Peyer's patch (tissue), 4 donors: Measurements from ENCODE around the gene RALGDS. TPM values are rescaled to one million over a fixed set of nuclear protein-coding genes. Genes with fewer than 3 reads are reported as not detected.

Experiments used
- DNase-seq, 3 donors: peaks; one replicate each; pipeline ENCODE4 v3.0.0-alpha.2; 2017 to 2019
- H3K27ac ChIP-seq, 4 donors: fragments of 200-600 bp; sonication (generic); one replicate each; pipeline ENCODE4 v1.5.1; 2016 to 2019
- H3K27me3 ChIP-seq, 2 donors: fragments of 200-600 bp; sonication (generic); one replicate each; pipeline ENCODE4 v1.5.1; 2019
- H3K36me3 ChIP-seq, 3 donors: fragments of 200-600 bp; sonication (generic); one replicate each; pipeline ENCODE4 v1.5.1; 2016 to 2019
- H3K4me1 ChIP-seq, 4 donors: fragments of 200-600 bp; sonication (generic); one replicate each; pipeline ENCODE4 v1.5.1; 2016 to 2019
- H3K4me3 ChIP-seq, 4 donors: fragments of 200-600 bp; sonication (generic); 1 replicate in 3 of 4; 2 replicates in 1 of 4; pipeline ENCODE4 v1.5.1; 2016 to 2019; ENCODE audit warnings: mild to moderate bottlenecking in 1 of 4
- H3K9me3 ChIP-seq, 4 donors: fragments of 200-600 bp; sonication (generic); one replicate each; pipeline ENCODE4 v1.5.1; 2016 to 2019; ENCODE audit warnings: mild to moderate bottlenecking in 1 of 4
- CTCF ChIP-seq, 6 experiments: fragments of 450-650 bp in 4 of 6; fragments of 200-600 bp in 2 of 6; sonication (generic) in 1 of 6; IDR thresholded peaks; one replicate each; pipeline ENCODE4 v1.5.1; 2017 to 2019; ENCODE audit warnings: antibody characterized with exemption in 6 of 6, mild to moderate bottlenecking in 3 of 6, moderate library complexity in 1 of 6
- POLR2A ChIP-seq, 2 donors: fragments of 450-650 bp; IDR thresholded peaks; one replicate each; pipeline ENCODE4 v1.5.1; 2017; ENCODE audit warnings: antibody characterized with exemption in 2 of 2, mild to moderate bottlenecking in 2 of 2, moderate library complexity in 2 of 2
- total RNA-seq, 4 donors: library from RNA; depleted of rRNA; stranded (reverse); fragments of >200 nt; gene quantifications; one replicate each; pipeline ENCODE4 v1.1.0, GENCODE V29; 2016

The RALGDS gene
- total RNA-seq, 4 donors from 2014 or later: 53.1 to 237 (median 139) TPM

- TF ChIP-seq POLR2A (IDR thresholded peaks at IDR 0.05) (no peak), CTCF (IDR thresholded peaks at IDR 0.05) (peak in 1 of 6 experiments; percentile 8)
- H3K4me1 ChIP-seq: peaks cover 0 to 39% (median 0%) of the 10 kb centered on the region in 4 donors
- DNase-seq: no peak
- H3K27ac ChIP-seq: peak overlapping the region in 1 of 4 donors; percentile 19
- H3K4me3 ChIP-seq: no peak overlapping the region
- H3K36me3 ChIP-seq: peaks cover 0 to 21% (median 0%) of the 10 kb centered on the region in 3 donors
- H3K27me3 ChIP-seq: no peaks in the 10 kb centered on the region
- no peaks in the 10 kb centered on the region for H3K9me3 ChIP-seq
Measured at GRCh38 chr9:133060417-133060841, 60.6 kb downstream of the RALGDS start.

- H3K27me3 ChIP-seq: no peaks in the 10 kb centered on the region
- no peak for DNase-seq
- no peak for TF ChIP-seq POLR2A (IDR thresholded peaks at IDR 0.05)
- no peak for TF ChIP-seq CTCF (IDR thresholded peaks at IDR 0.05)
- H3K4me1 ChIP-seq: peaks cover 0 to 39% (median 0%) of the 10 kb centered on the region in 4 donors
- H3K4me3 ChIP-seq: no peak overlapping the region
- no peak overlapping the region for H3K27ac ChIP-seq
- peaks cover 0 to 30% (median 0%) of the 10 kb centered on the region in 3 donors for H3K36me3 ChIP-seq
- no peaks in the 10 kb centered on the region for H3K9me3 ChIP-seq
Measured at GRCh38 chr9:133059623-133060022, 61.4 kb downstream of the RALGDS start.

DNA sequence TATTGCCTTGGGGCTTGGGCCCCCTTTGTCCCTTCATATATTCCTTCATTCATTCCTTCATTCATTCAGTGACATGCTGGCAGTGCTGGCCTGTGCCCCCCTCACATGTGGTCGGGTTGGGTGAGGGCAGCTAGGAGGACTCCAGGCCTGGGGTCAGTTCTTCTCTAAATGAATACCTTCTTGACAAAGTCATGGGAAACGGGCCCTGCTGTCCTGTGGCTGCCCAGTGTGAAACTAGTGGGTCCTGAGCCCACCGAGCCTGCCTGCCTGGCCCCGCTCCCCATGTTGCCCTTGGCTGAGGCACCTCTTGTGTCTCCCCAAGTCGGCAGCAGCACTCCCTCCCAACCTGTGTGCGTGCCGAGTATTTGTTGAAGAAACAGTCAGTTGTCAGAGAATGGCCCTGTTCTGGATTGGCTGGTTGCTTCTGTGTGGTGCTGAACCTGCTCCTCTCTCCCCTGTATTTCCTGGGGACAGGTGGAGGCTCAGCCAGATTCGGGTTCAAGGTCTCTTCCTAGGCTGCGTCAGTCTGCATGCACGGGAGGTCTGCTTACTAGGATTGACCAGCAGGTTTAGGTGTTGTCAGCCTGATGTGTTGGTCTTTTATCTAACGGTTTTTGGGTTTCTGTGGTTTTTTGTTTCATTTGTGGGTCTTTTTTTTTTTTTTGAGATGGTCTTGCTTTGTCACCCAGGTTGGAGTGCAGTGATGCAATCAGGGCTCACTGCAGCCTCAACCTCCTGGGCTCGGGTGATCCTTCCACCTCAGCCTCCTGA, 62.3 kb downstream of the RALGDS start:
- Histone ChIP-seq H3K4me1 (peaks cover 0 to 39% (median 0%) of the 10 kb centered on the region in 4 donors), H3K27me3 (no peaks in the 10 kb centered on the region), H3K36me3 (peaks cover 0 to 38% (median 0%) of the 10 kb centered on the region in 3 donors), H3K27ac (no peak overlapping the region), H3K4me3 (no peak overlapping the region), H3K9me3 (no peaks in the 10 kb centered on the region)
- TF ChIP-seq CTCF (IDR thresholded peaks at IDR 0.05) (no peak), POLR2A (IDR thresholded peaks at IDR 0.05) (no peak)
- DNase-seq: no peak

DNA sequence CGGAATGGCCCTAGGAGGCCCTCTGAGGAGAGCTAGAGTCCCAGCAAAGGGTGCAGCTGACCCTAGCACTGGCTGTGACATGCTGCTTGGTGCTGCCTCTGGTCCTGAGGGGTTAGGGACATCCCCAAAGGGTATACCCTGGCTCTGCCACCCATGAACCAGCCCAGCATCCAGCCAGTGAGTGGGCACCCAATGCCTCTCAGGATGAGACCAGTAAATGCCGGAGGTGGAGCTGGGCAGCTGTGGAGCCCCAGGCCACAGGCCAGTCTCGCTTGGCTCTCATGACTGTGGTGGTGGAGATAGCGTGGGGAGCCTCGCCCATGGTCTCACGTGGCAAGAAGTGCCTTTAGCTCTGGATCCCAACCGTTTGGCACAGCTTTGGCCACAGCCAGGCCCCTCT, 63.0 kb downstream of the RALGDS start:
- H3K27me3 ChIP-seq: no peaks in the 10 kb centered on the region
- no peak for TF ChIP-seq POLR2A (IDR thresholded peaks at IDR 0.05)
- TF ChIP-seq CTCF (IDR thresholded peaks at IDR 0.05): no peak
- no peak overlapping the region for H3K27ac ChIP-seq
- peaks cover 0 to 39% (median 0%) of the 10 kb centered on the region in 4 donors for H3K4me1 ChIP-seq
- peaks cover 0 to 45% (median 0%) of the 10 kb centered on the region in 3 donors for H3K36me3 ChIP-seq
- no peak overlapping the region for H3K4me3 ChIP-seq
- no peaks in the 10 kb centered on the region for H3K9me3 ChIP-seq
- DNase-seq: no peak

DNA sequence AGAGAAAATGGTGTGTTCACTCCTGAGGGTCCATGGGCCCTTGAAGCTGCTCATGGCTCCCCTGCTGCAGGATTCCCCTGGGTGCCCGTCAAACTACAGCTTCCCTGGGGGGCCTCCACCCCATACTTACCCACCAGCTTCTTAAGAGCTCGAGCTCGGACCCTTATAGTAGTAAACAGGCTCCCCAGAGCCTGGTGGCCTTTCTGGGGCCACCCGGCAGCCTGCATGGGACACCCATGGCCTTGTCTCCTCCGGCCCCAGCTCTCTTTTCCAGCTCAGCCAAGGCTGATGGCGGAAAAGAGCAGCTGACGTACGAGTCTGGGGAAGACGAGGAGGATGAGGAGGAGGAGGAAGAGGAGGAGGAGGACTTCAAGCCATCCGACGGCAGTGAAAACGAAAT, 63.5 kb downstream of the RALGDS start:
- no peaks in the 10 kb centered on the region for H3K27me3 ChIP-seq
- peaks cover 0 to 49% (median 0%) of the 10 kb centered on the region in 3 donors for H3K36me3 ChIP-seq
- no peak overlapping the region for H3K4me3 ChIP-seq
- H3K27ac ChIP-seq: peak overlapping the region in 2 of 4 donors; percentile 55 to 87
- H3K4me1 ChIP-seq: peaks cover 0 to 39% (median 0%) of the 10 kb centered on the region in 4 donors
- no peaks in the 10 kb centered on the region for H3K9me3 ChIP-seq
- no peak for DNase-seq
- TF ChIP-seq CTCF (IDR thresholded peaks at IDR 0.05): no peak
- no peak for TF ChIP-seq POLR2A (IDR thresholded peaks at IDR 0.05)
